HG02970 (cell line): ENCODE results near the gene LANCL1.
A peak's percentile ranks its signal among the peaks of the same experiment; 100 is the strongest.

ENCODE experiments used
- ATAC-seq: cut with Tn5 transposase; IDR thresholded peaks from one replicate; pipeline ENCODE4 v1.9.1; 2021; ENCODE audit warnings: mild to moderate bottlenecking, moderate library complexity, moderate number of reproducible peaks; ENCODE audit not compliant: unreplicated experiment, low FRiP score

LANCL1 gene

GRCh38 chr2:210476194-210477128, at the start of gene LANCL1:
Gene LANCL1 (minus strand): TSS chr2:210476759. CDS start chr2:210476396, 363 bp downstream.
- ATAC-seq: peak; percentile 100

GRCh38 chr2:210524533-210524932, 48.0 kb upstream of the LANCL1 start:
- ATAC-seq: no peak

GRCh38 chr2:210523650-210524289, 47.2 kb upstream of the LANCL1 start:
- ATAC-seq: no peak

DNA sequence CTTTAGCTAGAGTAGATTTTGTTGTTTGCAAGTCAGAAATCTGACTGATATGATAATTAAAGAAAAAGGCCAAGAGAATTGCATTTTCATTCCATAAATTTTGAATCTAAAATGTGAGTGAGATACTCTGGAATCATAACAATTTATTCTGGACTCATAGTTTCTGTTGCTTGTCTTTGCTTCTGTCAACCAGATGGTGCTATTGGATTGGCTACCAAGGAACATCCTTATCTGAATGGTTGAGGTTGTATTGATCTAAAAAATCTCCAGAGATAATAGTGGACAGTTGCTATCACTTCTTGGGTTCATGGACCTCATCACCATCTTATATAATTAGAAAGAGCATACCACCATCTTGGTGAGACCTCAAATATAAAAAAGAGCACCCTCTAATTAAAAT, 45.8 kb upstream of the LANCL1 start:
- no peak for ATAC-seq

- ATAC-seq: no peak
These were observed 43.0 kb upstream of the LANCL1 start for GRCh38 chr2:210519594-210519993.

DNA sequence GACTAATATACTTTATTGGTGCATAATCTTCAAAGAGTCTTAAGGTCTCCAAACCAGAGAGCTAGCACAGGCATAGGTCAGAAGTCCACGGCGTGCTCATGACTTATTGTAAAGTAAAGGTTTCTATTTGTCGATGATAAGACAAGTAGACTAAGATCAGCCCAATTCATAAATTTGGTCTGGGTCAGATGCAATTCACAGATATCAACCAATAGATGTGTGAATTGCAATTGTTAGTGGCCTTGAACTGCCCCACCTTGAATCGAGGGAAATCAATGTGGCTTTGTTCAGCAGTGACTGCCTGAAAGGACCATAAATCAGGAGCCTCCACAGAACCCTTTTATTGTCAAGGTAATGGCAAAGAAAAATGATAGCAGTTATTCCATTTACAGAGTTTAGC, 40.7 kb upstream of the LANCL1 start:
- no peak for ATAC-seq

DNA sequence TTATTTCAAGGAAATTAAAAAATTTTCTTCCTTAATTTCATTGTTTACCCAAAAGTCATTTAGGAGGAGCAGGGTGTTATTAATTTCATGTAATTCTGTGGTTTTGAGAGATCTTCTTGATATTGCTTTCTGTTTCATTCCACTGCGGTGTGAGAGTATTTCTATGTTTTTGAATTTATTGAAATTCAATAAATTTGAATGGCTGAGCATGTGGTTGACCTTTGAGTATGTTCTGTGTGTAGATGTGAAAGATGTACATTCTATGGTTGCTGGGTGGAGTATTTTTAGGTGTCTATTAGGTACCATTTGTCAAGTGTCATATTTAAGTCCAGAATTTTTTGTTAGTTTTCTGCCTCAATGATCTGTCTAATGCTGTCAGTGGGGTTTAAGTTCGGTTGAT, 39.4 kb upstream of the LANCL1 start:
- no peak for ATAC-seq

GRCh38 chr2:210503725-210504191, 27.2 kb upstream of the LANCL1 start:
- ATAC-seq: no peak

DNA sequence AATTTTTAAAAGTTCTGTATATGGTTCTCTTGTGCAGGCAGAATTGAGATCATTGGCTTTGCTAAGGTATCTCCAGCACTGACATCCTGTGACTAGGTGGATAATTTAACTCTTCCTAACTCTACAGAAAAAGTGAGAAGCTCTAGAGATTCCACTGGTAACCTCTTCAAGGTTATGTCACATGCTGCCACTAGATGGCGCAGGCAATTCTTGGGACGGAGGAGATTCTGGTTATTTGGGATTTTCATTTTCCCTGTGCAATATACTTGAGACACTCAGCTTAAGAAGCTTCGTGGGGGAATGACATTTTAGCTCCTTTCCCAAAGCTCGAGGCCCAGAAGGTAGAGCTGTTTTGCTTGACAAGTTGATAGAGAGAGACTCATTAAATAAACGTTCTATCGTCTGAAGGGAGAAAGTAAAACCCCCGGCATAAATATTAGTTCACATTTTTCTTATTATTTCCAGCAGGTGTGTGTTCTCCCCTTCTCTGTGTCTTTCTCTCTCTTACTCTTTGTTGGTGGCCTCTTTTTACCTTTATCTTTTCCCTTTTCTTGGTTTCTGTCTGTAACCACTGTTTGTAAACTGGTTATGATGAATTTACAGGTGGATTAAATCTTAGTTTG, 26.6 kb upstream of the LANCL1 start:
- peak; percentile 90 for ATAC-seq

- ATAC-seq: peak; percentile 46
These were observed 20.0 kb upstream of the LANCL1 start for GRCh38 chr2:210496512-210496911.

GRCh38 chr2:210493528-210493927, 17.0 kb upstream of the LANCL1 start:
- no peak for ATAC-seq

GRCh38 chr2:210481601-210482175, 5.1 kb upstream of the LANCL1 start:
- ATAC-seq: no peak

DNA sequence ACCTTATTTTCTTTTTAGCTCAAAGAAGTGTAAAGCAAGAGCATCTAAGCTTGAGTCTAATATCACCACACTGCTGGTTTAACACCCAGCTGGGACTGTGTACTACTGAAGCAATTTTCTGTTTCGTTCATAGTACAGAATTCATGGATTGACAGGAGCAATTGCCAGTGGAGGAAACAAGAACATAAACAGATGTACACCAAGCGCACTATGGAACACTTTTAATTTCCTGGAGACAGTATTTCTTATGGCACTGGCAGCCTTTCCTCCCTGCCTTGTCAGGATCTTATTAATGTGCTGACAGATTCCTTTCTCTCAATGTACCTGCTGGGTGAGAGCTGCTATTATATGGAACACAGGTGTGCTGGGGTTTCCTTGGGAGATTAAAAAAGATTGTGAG, 4.2 kb upstream of the LANCL1 start:
- ATAC-seq: no peak

DNA sequence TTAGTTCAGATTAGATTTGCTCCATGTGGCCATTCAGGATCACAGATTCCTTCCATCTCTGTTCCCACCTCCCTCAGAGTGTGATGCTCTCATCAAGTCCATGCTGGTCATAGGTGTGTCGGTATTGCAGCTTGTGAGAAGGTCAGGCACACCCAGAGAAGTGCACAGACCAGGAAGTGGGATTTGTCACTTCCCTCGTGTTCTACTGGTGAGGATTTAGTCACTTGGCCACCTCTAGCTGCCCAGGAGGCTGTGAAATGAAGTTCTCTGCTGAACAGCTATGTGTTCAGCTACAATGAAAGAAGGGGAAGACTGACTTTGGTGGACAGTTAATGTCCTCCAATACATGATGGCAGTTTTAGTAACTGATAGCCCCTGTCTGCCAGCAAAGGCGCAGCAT, 3.5 kb upstream of the LANCL1 start:
- no peak for ATAC-seq

DNA sequence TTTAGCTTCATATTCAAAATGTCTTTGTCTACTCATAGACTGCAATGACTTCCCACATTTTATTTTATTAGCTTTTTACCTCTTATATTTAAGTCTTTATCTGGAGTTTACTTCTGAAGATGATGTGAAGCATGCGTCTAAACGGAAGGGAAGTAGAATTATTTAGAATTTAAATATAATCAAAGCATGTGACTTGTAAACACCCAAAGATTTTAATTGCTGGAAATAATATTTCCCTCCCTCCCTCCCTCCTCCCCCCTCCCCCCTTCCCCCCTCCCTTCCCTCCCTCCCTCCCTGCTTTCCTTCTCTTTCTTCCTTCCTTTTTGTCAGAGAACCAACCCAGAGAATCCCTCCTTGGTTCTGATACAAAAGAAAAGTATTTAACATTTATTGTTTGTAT, 2.1 kb upstream of the LANCL1 start:
- ATAC-seq: no peak

DNA sequence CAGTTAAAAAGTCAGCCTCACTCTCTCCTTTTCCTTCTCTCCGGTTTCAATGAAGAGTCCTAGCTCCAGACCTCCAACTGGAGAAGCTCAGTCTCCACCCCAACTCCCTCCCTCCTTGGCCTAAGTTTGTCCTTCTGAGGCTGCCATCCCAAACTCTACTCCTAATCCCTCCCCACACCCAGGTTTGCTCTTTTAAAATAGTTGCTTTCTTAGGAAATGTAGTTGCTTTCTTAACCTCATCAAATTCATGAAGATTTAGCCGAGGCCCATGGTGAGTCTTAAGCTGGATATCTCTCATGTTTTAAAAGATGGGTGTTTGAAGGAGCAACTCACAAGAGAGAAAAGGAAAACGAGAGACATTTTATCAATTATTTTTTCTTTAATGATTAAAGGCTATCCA, 937 bp upstream of the LANCL1 start:
- ATAC-seq: no peak

DNA sequence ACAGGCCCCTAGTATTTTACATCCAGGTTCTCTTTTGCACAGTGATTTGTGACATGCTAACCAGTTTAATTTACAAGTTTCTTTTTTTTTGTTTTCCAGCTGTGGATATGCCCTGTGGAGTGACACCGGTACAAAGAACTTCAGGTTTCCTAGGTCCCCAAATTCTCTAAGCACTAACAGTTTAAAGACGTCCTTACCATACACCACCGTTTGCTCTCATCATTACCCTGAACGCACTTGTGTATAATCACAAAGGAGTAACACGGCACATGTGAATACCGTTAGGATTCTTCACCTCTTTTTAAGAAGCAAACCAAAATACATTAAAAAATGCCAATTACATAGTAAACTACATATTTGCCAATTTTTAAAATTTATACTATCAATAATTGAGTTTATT, 853 bp downstream of the LANCL1 start:
- ATAC-seq: no peak

- no peak for ATAC-seq
These were observed 1.8 kb downstream of the LANCL1 start for GRCh38 chr2:210474776-210475175.

DNA sequence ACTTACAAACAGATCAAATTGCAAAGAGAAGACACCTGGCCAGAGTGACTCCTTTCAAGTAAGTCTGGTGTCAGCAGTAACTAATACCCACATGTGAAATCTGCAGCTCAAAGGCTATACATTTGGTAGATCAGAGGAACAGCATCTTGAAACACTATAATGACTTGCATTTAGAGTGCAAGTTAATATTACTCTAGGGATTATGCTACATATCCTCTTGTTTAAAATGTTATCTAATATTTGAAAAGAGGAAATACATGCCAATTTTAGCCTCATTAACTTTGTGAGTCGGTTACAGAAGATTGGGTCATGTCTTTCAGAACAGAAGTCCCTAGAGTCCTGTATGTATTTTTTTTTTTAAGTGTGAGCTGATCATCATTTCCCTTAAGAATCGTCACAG, 15.2 kb downstream of the LANCL1 start:
- ATAC-seq: peak; percentile 58

DNA sequence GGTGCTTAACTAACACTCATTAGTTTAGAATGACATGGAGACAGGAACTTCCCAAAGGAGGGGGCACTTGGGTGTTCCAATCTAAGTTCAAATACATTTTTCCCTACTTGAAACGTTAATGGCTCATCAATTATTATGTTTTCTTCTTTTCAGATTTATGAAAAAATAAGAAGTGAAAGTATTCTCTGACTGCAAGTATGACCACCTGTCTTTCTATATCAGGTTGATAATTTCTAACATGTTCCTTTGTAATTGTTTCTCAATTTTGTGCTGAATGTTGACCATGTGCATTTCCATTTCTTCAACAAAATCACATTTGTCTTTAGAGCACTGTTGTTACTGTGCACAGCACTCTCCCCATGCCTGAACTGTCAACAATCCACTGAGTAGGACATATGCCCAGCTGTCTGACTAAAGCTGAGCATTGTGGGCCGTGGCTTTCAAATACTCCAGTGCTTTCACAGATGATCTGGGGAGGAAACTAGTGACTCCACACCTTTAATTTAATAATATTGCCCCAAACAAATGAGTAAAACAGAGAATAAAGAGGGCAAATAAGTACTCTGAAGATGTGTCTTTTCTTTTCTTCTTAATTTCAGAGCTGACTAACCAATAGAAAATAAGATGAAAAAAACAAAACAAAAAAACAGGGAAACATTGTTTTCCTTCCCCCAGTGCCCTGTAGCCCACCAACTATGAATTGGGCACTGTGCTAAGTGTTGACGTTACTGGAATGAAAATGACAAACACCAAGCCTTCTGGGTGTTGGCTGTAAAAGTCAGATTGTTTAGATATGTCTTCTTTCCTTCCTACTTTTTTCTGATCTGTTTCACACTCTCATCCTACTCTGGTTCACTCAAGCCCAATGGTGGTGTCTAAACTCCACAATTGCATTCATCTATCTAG, 16.0 kb downstream of the LANCL1 start:
- ATAC-seq: peak; percentile 50
